Epidermal melanocyte (primary cell): ENCODE measurements around the gene DKKL1.
A peak's percentile ranks its signal among the peaks of the same experiment; 100 is the strongest.
"Not testable (repeated sequence)": the region's sequence is repeated elsewhere in the genome, so short reads cannot be mapped to it uniquely, and the experiment has no call there.

Source experiments
- DNase-seq: peaks from one replicate; pipeline ENCODE4 v3.0.0; 2011; ENCODE audit warnings: low spot score; ENCODE audit not compliant: insufficient read length

DKKL1 gene

DNA sequence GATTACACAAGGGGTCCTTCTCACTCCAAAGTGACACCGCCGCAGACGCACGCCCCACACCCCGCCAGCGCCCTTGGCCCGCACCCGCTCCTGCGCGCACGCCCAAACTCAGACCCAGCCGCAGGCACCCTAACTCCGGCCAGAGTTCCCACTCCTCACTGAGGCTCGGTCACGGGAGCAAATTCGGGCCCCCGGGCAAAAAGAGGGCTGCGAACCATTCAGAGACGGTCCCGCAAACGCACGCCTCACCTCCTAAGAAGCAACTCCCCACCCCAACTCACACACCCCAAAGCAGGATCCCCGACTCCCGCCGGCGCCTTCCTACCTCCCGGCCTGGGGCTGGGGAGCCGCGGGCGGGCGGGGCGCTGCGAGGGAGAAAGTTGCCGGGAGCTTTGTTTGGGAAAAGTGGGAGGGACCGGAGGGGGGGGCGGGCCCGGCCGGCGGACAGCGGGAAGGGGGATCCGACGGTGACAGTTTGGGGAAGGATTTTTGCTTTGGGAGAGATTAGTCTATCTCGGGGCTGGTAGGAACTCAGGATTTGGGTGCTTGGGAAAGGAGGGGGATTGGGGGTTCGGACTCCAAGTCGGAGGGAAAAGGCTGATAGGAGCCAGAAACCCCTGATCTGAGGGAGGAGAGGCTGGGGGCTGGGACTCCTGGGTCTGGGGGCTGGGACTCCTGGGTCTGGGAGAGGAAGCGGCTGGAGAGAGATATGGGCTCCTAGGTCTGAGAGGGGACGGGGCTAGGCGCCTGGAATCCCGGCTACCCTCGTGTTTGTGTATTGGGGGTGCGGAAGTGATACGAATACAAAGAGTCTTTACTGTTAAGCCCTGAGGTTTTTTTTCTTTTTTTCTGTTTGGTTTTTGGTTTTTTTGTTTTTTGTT, 1.4 kb upstream of the DKKL1 start, which contains the start of gene TEAD2:
TEAD2 (minus strand) TSS at position 369 of the 881 bp plus-strand sequence. CDS start 2,341 bp downstream, outside the sequence.
- DNase-seq: peak; percentile 67

- no peak for DNase-seq
Observed at GRCh38 chr19:49362929-49363267, 779 bp upstream of the DKKL1 start.

- no peak for DNase-seq
Observed at GRCh38 chr19:49364083-49364737, 533 bp downstream of the DKKL1 start.

DNA sequence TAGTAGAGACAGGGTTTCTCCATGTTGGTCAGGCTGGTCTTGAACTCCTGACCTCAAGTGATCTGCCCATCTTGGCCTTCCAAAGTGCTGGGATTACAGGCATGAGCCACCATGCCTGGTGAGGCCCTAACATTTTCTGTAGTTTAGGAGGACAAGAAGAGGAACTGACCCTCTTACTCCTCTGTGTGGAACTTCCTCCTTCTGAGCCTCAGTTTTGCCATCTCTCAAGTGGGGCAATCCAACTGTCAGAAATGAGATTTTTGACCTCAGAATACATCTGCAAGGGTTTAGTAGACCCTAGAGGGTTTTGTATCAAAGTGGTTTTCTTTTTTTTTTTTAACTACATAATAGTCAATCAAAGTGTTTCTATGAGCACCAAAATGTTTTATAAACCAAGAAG, 2.4 kb downstream of the DKKL1 start:
- no peak for DNase-seq

GRCh38 chr19:49368711-49369358, 5.2 kb downstream of the DKKL1 start:
- no peak for DNase-seq

- no peak for DNase-seq
Observed at GRCh38 chr19:49371184-49371583, 7.5 kb downstream of the DKKL1 start.

DNA sequence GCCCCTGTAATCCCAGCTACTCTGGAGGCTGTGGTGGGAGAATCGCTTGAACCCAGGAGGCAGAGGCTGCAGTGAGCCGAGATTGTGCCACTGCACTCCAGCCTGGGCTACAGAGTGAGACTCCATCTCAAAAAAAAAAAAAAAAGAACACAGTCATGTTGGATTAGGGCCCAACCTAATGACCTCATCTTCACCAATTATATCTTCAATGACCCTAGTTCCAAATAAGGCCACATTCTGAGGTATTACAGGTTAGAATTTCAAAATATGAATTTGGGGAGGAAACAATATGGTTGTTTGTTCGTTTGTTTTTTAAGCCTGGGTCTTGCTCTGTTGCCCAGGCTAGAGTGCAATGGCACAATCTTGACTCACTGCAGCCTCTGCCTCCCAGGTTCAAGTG, 9.5 kb downstream of the DKKL1 start:
- DNase-seq: not testable (repeated sequence)

DNA sequence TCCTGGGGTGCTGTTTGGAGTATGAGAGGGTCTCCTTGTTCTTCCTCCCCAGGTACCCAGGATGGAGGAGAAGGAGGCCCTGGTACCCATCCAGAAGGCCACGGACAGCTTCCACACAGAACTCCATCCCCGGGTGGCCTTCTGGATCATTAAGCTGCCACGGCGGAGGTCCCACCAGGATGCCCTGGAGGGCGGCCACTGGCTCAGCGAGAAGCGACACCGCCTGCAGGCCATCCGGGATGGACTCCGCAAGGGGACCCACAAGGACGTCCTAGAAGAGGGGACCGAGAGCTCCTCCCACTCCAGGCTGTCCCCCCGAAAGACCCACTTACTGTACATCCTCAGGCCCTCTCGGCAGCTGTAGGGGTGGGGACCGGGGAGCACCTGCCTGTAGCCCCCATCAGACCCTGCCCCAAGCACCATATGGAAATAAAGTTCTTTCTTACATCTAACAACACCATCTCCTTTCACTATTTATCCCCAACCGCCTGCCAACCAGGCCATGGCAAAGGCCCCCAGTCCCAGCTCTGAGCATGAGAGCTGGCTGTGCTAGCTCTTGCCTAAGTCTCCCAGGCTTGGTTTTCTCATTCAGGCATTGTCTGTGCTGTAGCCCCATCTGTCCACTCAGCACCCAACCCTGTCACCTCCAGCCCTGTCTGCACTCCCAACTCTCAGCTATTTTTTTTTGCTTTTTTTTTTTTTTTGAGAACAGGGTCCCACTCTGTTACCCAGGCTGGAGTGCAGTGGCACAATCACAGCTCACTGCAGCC, 11.2 kb downstream of the DKKL1 start:
- no peak for DNase-seq

DNA sequence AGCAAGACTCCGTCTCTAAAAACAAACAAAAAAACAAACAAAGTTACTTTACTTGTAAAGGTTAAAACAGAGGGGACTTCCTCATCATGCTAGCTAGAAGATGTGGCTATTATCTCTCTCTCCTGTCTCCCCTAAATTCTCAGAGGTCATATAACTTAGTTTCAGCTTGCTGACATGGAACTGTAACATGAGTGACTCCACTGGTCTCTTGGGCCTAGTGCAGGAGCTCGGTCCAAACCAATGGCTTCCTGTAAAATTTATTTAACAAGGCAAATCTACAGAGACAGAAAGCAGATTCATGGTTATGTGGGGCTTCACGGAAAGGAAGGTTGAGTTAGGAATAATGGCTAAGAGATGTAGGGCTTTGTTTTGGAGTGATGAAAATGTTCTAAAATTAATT, 14.8 kb downstream of the DKKL1 start:
- DNase-seq: no peak

DNA sequence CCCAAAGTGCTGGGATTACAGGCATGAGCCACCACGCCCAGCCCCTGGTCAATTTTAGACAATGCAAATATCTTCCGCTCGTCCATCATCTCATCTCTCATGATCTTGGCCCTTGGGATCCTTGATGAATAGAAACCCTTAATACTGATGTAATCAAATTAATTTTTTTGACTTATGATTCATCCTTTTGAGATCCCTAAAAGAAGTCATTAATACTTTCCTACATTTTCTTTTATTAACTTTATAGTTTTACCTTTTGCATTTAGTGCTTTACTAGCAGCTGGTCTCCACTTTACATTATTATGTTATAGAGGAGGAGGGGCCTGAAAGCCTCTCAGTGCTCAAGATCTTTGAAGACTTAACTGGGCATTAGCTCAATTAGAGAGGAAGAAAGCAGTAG, 16.7 kb downstream of the DKKL1 start:
- no peak for DNase-seq

DNA sequence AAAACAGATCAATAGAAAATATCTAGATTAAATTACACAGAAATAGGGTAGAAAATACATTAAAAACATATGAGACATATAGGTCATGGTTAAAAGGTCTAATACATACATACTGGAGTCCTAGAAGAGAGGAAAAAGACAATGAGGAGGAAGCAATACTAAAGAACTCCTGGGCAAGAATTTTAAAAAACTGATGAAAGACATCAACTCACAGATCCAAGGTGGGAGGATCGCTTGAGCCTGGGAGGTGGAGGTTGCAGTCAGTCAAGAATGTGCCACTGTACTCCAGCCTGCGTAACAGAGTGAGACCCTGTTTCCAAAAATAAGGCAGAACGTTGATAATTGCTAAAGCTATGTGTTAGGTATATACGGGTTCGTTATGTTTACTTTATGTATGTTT, 19.0 kb downstream of the DKKL1 start:
- DNase-seq: no peak

DNA sequence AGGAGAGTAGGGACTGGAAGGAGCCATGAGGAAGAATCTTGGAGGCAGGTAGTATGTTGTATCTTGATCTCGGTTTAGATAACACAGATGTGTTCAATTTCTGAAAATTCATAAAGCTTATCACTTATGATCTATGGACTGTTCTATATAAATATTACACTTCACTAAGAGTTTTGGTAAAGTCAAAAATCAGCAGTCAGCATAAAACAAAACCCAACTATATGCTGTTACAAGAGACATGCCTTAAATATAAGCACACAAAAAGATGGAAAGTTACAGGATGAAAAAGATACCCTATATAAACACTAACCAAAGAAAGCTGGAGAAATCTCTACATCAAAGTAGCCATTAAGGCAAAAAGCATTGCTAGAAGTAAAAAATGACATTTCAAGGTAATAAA, 19.9 kb downstream of the DKKL1 start:
- no peak for DNase-seq

- DNase-seq: no peak
Observed at GRCh38 chr19:49387936-49388372, 24.3 kb downstream of the DKKL1 start, which contains the start of gene KASH5. Gene KASH5, plus strand, starts transcription at chr19:49388249. Its CDS starts 2,635 bp downstream, at chr19:49390884.

DNA sequence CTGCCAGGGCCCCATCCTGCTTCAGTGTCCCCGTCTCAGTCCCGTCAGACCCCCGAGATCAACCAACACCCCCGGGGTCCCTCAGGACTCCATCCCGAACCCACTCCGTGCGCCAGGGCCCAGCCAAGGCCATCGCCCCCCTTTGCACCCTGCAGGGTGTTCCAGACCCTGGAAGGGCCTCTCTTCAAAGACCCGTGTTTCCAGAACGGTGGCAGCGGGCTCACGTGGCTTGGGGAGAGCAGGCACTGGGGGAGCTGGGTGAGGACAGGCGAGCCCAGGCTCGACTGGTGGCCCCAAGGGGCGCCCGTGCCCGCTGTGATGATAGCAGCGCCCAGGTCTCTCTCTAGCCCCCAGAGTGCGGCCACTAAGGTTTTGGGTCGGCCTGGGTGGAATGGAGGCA, 25.7 kb downstream of the DKKL1 start:
- no peak for DNase-seq

GRCh38 chr19:49390131-49390928, 26.7 kb downstream of the DKKL1 start:
- no peak for DNase-seq

DNA sequence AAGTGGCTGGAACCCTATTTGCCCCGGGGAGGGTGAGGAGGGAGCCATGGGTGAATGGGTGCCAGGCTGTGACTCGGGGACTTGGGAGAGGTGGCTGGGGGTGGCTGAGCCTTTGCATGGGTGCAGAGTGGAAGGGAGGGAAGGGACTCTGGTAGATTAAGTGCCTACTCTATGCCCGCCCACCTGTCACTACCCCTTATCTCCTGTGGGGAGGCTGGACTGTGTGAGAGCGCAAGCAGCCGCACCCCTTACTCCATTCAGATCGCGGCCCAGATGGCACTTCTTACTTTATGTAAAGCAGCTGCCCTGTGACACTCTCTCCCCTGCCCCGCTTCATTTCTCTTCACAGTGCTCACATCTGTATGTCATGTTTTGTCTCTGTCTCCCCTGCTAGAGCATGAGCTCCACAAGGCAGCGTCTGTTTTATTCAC, 27.3 kb downstream of the DKKL1 start:
- DNase-seq: no peak

GRCh38 chr19:49391581-49392399, 28.1 kb downstream of the DKKL1 start:
- peak; percentile 81 for DNase-seq

DNA sequence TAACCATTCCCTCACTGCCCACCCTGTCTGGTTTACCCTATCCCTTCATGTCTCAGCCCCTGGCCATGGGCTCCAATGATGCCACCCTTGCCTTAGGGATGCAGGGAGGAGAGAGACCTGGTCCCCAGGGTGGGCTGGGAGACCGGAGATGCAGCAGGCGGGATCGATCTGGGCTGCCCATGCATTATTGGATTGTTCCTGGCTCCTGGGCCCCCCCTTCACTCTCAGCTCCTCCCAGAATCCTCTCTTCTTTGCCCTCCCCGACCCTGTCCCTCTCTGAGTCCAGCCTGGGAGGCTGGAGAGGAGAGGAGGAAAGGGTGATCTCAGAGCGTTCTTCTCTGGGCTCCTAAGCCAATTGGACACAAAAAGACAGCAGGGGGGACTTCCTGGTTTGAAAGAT, 30.2 kb downstream of the DKKL1 start:
- no peak for DNase-seq

DNA sequence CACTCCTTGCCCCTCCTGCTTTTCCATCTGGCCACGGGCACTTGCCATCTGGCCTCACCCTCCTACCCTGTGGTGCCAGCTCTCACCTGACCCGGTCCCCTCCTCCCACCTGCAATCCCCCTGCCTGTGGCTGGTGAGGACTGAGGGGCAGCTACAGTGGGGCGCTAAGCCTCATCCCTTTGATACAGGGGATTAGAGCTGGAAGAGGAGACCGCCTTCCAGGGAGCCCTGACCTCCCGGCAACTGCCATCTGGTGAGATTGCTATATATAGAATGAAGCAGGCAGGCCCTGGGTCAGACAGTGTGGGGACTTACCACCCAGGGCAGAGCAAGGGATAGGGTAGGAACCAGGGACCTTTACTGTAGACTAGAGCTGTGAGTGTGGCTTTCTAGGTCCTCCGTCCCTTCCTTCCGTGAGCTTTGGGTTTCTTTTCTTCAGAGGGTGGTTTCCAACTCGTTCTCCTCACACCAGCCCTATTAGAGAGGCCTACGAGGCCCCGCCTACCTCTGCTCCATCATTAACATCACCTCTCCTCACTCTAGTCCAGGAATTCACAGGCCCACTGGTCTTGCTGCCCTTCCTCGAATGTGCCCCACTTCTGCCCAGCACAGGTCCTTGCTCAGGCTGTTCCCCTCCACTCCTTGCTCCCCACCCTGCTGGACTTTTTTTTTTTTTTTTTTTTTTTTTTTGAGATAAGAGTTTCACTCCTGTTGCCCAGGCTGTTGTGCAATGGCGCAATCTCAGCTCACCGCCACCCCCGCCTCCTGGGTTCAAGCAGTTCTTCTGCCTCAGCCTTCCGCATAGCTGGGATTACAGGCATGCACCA, 32.1 kb downstream of the DKKL1 start:
- DNase-seq: no peak
